ENCODE measurements around the gene C15orf62.

DNA sequence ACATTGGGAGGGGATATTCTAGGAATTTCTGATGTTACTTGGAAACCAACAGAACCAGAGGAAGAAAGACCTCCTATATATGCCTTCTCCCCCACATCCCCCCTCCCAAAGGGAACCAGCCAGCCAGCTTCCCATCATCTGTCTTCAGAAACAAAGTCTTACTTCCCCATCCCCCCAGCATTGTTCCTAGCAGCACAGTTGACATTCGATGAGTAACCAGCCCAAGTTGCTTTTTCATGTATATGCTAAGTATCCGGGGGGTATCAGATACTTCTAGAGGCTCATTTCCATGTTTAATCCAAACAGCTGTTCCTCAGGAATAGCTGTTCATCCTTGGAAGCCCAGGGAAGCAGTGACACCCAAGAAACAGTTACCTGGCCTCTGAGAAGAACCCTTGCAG lies 30.7 kb upstream of the C15orf62 start:
- TF ChIP-seq, protein P1, sequence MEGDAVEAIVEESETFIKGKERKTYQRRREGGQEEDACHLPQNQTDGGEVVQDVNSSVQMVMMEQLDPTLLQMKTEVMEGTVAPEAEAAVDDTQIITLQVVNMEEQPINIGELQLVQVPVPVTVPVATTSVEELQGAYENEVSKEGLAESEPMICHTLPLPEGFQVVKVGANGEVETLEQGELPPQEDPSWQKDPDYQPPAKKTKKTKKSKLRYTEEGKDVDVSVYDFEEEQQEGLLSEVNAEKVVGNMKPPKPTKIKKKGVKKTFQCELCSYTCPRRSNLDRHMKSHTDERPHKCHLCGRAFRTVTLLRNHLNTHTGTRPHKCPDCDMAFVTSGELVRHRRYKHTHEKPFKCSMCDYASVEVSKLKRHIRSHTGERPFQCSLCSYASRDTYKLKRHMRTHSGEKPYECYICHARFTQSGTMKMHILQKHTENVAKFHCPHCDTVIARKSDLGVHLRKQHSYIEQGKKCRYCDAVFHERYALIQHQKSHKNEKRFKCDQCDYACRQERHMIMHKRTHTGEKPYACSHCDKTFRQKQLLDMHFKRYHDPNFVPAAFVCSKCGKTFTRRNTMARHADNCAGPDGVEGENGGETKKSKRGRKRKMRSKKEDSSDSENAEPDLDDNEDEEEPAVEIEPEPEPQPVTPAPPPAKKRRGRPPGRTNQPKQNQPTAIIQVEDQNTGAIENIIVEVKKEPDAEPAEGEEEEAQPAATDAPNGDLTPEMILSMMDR (IDR thresholded peaks at IDR 0.05), result no peak
- TF ChIP-seq POLR2A (IDR thresholded peaks at IDR 0.05), result no peak
- no peak for TF ChIP-seq EP300 (IDR thresholded peaks at IDR 0.05)
- TF ChIP-seq POLR2AphosphoS5 (IDR thresholded peaks at IDR 0.05), result no peak
